KBM-7 (cell line): ENCODE results near the gene UBE2V1.
"Not testable (repeated sequence)": the region's sequence is repeated elsewhere in the genome, so short reads cannot be mapped to it uniquely, and the experiment has no call there.

Experiments
- DNase-seq: peaks from one replicate; pipeline ENCODE4 v3.0.0-alpha.2; 2015
- in situ Hi-C: fragments of 300-500 bp; cut with MboI; formaldehyde crosslinking; loops from 2 replicates; pipeline ENCODE4 v1.14.3; 2020; ENCODE audit warnings: low sequenced_read_pairs, low pct_unique_long_range_greater_than_20kb, mixed read lengths

UBE2V1 gene

DNA sequence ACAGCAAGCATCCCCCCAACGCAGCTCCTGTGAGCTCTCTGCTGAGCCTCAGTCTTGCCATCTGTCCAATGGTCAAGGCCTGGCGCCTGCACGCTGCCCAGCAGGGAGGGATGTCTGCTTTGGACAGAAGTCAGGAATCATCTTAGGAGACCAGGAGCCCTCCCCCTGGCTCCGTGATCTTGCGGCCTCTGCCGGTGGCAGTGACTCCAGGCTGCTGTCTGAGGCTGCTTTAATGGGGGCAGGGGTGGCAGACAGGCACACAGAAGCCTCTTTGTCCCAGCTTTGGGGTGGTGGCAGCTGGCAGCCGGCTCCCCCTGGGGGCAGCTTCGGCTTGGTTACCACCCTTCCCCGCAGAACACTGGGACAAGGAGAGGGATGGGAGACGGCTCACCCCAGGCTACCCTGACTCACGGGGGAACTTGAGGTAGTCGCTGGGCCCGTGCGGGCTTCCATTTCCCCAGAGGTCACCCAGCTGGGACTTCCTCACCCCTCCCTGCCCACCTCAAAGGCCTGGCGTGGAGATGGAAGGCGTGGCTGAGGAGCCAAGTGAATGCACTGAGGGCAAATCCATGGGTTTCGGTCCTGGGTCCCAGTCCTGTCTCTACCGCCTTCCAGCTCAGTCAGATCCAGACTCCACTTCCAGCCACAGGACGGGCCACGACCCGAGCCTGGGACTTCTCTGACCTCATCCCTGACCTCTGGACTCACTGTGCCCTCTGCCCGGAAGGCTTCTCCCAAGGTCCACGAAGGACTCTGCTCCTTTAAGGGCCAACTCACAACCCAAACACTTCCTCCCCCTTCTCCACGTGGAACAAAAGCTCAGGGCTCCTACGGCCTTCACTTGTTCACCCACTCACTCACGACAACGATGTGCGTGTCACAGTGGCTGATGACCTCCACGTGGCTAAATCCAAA lies 25.8 kb upstream of the UBE2V1 start:
- DNase-seq, result no peak
- in situ Hi-C loops, result no loop called here

GRCh38 chr20:50138120-50138478 lies 25.1 kb upstream of the UBE2V1 start:
- in situ Hi-C loops, result no loop called here
- no peak for DNase-seq

- in situ Hi-C loops, DNase-seq: not testable (repeated sequence)
These were observed 24.8 kb upstream of the UBE2V1 start for GRCh38 chr20:50137702-50138101.

DNA sequence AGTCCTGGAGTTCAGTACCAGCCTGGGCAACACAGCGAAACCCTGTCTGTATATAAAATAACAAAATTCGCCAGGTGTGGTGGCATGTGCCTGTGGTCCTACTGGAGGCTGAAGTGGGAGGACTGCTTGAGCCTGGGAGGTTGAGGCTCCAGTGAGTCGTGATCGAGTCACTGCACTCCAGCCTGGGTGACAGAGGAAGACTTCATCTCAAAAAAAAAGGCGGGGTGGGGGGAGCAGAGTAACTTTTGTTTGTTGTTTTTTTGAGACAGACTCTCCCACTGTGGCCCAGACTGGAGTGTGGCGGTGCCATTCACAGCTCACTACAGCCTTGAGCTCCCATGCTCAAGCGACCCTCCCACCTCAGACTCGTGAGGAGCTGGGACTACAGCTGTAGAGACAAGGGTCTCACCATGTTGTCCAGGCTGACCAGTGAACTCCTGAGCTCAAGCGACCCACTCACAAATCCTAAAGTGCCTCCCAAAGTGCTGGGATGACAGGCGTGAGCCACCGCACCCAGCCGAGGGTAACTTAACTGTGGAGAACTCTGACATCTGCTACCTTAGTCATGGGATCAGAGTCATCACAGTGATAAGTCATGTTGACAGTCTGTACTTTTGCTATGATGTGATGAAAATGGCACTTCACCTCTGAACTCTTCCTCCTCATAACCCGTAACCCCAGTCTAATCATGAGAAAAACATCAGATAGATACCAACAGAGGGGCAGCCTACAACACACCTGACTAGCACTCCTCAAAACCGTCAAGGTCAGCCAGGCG lies 24.1 kb upstream of the UBE2V1 start:
- in situ Hi-C loops, result no loop called here
- no peak for DNase-seq

GRCh38 chr20:50135157-50135556 lies 22.2 kb upstream of the UBE2V1 start:
- in situ Hi-C loops, DNase-seq: not testable (repeated sequence)

DNA sequence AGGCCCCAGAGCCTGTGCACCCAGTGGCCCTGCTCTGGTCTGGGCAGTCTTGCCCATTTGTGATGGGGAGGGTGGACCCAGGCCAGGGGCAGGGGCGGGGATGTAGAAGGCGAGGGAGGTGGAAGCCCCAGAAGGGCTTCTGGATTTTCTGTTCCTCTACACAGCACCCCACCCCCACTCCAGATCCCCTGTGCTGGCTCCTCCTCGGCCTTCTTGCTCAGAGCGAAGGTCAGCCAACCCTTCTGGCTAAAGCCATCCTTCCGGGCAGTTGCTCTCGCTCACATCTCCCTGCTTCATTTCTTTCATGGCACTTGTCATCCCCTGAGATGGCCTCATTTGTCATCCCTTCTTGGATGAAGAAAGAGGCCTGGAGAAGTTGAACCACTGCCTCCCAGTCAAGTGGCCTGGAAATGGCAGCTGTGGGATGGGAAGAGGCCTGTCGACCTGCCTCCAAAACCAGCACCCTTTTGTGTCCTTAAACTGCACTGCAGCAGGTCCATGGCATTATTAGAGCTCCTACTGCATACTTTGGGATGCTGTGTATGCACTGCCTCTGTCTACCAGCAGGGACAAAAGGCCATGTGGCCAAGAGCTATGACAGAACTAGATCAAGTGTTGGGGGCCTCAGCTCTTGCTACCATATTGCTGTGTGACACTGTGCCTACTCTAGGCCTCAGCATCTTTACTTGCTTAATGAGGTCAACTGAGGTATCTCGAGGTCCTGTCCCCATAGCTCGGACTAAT lies 20.7 kb upstream of the UBE2V1 start:
- in situ Hi-C loops, result no loop called here

DNA sequence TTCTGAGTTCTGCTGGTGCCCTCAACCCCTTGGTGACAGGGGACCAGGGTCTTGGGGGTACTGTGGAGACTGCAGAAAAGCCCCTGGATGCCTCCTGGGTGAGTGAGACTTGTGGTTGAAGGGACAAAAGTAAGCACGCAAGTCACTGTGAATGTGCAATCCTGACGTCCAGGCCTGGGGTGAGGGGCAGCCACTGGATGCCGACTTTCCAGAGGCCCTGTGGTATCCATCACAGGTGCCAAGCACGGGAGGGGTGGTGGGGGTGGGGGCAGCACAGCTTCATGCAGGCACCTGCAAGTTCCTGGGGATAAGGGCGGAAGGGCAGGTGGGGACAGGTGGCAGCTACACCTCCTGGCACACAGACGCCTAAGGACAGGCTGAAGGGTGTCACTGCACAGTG lies 20.1 kb upstream of the UBE2V1 start:
- in situ Hi-C loops, result no loop called here
- no peak for DNase-seq

More for the DNA sequence above, 20.7 kb upstream of the UBE2V1 start:
- no peak for DNase-seq

DNA sequence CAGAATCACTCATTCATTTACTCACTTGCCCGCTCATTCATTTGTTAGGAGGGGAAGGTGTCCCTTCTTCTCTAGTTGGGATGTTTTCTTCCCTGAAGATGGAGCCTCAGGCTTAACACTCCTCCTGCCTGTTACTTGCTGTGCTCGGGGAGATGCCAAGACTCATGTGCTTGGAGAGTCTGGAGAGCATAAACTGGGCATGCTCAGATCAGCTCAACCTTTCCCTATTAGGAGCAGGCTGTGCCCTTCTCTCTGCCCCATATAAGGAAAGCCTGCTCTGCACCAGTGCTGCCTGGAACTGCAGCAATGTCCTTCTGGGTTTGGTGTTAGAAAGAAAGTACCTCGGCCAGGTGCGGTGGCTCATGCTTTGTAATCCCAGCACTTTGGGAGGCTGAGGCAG lies 18.0 kb upstream of the UBE2V1 start:
- in situ Hi-C loops, result no loop called here
- DNase-seq, result no peak

- no peak for DNase-seq
- in situ Hi-C loops, result no loop called here
These were observed 17.4 kb upstream of the UBE2V1 start for GRCh38 chr20:50130356-50130723.

DNA sequence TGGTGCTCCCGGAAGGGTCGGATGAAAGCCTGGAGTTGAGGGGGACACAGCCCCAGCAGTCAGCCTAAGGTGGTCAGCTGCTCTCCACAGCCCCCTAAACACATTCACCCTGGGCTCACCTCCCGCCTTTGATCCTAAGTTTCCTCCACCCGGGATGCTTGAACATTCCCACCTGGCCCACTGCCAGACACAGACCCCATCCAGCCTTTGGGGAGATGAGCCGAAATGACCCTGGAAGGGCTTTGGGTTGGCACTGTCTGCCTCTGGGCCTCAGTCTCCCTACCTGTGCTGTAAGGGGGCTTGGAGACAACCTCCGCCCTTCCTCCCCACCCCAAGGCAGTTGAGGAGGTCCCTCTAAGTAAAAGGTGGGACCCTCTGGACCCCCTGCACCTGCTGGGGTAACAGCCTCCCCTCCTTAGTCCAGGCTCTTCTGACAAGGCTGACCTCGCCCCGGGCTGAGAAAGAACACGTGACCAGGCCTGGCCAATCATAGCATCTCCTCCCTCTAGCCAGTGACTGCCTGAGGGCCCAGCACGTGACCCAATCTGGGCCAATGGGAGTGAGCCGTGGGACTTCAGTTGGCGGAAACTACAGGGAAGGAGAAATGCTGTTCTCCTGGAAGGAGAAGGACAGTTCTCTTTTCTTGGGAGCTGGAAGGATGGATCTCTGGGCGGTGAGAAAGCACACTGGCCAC lies 16.9 kb upstream of the UBE2V1 start:
- in situ Hi-C loops, result no loop called here
- no peak for DNase-seq

DNA sequence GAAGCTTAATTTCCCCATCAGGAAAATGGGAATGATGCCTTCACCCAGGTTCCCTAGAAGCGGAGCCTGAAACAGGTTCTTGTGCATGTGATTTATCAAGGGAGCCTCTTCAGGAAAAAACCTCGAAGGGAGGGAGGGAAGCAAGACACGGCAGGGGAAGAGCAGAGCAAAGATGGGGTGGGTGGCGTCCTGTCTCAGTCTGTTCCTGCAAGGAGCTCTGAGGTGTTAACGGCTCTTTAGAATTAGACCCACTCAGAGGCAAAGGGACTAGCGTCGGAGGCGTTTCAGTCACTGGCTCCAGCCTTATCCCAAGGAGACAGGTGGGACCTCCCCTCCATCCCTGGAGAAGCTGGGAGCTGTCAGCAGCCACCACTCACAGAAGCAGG lies 15.6 kb upstream of the UBE2V1 start:
- in situ Hi-C loops, result no loop called here
- DNase-seq, result no peak

DNA sequence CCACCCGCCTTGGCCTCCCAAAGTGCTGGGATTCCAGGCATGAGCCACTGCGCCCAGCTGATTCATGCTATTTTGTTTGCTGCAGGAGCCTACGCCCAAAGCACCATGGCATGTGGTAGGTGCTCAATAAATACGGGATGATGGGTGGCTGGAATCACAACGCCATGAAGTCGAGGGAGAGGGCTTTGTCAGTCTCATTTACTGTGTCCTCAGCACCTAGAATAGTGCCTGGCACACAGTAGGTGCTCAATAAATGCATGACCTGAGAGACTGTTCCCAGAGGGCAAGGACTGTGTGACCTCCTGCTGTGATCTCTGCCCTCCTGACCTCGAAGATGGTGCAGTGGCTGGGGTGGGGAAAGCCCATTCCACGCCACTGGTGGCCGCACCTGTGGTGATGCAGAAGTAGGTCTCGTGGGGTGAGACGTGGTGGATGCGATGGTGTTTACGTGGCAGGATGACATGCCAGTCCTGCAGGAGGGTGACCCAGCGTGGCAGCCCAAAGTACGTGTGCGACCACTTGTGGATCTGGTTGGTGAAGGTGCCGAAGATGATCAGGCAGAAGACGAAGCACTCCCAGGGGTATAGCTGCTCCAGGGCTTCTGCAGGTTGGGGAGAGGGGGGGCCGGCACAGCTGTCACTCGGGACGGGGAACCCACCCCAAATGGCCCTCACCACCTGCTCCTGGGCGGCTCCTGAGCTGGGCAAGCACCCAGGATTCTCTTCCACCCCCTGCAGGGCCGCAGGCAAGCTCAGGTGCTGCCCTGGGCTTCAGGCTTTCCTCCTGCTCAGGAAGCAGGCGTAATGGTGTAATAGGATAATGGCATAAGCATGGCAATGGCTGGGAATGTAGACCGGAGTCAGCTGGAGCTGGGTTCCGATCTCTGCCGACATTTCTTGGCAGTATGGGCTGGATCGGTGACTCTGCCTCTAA lies 14.9 kb upstream of the UBE2V1 start:
- in situ Hi-C loops, result no loop called here
- no peak for DNase-seq

- no peak for DNase-seq
- in situ Hi-C loops, result no loop called here
These were observed 13.7 kb upstream of the UBE2V1 start for GRCh38 chr20:50126662-50127061.

GRCh38 chr20:50125279-50125678 lies 12.3 kb upstream of the UBE2V1 start:
- no peak for DNase-seq
- in situ Hi-C loops, result no loop called here

DNA sequence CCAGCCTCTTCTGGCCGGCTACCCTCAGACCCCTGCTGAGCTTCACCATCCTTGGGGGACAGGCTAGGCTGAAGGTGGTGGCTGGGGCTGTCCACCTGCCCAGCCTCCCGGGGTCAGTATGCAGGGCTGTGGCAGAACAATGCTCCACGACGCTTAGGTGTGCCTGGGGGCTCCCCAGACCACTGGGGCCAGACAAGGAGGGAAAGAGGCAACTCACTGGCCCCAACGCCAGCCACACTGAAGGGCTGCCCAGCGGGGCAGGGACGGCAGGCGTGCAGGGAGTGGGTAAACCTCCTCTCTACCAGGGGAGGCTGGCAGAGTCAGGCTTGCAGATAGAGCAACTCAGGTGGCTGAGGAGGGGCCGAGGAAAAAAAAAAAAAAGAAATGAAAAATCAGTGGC lies 11.5 kb upstream of the UBE2V1 start:
- in situ Hi-C loops, result no loop called here
- no peak for DNase-seq

- DNase-seq, result no peak
- in situ Hi-C loops, result no loop called here
These were observed 10.5 kb upstream of the UBE2V1 start for GRCh38 chr20:50123418-50123817.

DNA sequence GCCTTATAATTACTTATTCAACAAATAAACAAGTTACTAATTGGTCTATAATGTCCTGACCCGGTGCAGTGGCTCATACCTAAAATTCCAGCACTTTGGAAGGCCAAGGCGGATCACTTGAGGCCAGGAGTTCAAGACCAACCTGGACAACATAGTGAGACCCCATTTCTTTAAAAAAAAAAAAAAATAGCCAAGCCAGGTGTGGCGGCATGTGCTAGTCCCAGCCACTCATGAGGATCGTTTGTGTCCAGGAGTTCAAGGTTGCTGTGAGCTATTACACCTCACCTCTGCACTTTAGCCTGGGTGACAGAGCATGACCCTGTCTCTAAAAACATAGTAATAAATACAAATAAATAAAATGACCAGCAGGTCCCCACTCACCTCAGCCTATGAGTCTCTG lies 9.8 kb upstream of the UBE2V1 start:
- no peak for DNase-seq
- in situ Hi-C loops, result no loop called here

DNA sequence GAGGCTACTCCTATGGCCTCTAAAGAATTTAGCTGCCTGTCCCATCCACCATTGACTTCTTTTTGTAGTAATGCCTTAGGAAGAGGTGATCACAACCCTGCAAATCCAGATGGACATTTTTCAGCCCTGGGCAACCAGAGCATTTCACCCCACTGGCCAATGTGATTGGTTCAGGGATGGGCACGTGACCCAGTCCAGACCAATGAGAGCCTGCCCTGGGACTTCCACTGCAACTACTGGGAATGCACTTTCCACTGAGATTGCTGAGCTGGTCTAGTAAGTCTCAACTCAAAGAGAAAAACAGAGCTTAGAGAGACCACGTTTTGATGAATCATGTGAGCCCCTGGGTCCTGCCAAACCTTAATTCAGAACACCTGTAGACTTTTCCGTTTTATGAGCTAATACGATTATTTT lies 8.9 kb upstream of the UBE2V1 start:
- in situ Hi-C loops, result no loop called here
- DNase-seq, result no peak
